GM18520 (cell line): ENCODE data around the gene HEBP2.
"Not testable (repeated sequence)": the region's sequence is repeated elsewhere in the genome, so short reads cannot be mapped to it uniquely, and the experiment has no call there.

Experiments
- ATAC-seq: cut with Tn5 transposase; IDR thresholded peaks from one replicate; pipeline ENCODE4 v1.9.1; 2021; ENCODE audit not compliant: unreplicated experiment

HEBP2 gene

DNA sequence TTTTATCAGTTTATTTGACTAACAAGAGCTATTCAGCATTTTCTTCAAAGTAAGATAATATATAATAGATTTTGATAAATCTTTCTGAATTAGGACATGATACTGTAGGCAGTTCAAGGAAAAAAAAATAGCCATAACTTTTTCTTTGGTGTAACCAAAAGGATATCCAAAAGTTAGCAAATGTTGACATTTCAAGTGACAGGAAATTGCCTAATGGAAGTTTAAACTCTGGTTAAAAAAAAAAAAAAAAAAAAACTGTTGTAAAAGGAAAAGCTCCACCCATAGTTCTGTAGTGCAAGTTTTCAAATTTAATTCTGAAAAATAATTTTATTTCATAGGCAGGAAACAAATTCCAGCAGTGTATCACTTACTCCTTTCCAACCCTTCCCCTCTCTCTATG, 18.8 kb downstream of the HEBP2 start:
- ATAC-seq: no peak

DNA sequence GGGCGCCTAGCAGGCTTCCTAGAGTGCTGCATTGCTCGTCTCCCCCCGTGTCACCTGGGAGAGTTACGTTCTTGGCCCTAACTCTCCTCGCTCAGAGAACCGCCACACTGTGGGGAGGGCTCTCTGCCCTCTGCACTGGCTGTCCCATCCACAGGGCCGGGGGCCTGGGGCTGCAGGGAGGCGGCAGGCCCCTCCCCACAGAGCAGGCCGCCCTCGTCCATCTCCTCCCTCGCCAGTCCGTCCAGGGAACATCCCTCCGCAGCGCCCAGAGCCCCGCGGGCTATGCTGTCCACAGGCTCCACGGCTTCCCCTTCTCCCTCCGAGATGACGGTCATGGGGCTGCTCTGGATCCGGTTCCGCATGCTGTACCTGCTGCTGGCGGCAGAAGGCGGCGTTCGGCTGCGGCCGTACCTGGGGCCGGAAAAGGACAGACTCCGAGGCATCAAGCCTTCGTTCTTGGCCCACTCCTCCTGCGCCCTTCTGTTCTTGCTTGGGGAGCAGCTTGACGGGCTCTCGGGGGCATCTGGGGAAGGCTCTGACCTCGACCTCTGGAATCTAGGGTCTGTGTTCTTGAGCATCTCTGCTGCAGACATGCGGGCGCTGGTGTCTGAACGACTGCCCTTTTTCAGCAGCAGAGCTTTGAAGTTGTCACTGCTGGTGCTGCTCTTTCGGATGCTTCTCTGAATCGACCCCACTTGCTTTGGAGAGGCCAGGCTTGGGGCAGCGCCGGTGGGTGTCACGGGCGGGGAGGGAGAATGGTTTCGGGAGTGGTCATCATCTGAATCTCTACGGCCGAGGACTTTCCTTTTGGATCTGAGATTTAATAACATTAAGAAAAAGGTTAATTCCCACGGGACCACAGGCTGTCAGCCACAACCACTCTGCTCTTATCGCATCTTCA, 20.2 kb downstream of the HEBP2 start:
- ATAC-seq: no peak

DNA sequence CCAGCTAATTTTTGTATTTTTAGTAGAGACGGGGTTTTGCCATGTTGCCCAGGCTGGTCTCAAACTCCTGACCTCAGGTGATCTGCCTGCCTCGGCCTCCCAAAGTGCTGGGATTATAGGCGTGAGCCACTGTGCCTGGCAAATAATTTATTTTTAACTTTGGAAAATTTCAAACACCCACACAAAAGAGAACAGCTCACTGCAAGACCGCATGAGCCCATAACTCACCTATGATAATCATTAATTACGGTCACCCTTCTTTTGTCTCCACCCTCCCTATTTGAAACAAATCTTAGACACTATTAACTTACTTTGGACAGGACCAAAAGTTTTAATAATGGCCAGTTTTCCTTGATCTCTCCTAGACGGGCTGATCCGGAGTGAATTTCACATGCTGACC, 21.2 kb downstream of the HEBP2 start:
- not testable (repeated sequence) for ATAC-seq

DNA sequence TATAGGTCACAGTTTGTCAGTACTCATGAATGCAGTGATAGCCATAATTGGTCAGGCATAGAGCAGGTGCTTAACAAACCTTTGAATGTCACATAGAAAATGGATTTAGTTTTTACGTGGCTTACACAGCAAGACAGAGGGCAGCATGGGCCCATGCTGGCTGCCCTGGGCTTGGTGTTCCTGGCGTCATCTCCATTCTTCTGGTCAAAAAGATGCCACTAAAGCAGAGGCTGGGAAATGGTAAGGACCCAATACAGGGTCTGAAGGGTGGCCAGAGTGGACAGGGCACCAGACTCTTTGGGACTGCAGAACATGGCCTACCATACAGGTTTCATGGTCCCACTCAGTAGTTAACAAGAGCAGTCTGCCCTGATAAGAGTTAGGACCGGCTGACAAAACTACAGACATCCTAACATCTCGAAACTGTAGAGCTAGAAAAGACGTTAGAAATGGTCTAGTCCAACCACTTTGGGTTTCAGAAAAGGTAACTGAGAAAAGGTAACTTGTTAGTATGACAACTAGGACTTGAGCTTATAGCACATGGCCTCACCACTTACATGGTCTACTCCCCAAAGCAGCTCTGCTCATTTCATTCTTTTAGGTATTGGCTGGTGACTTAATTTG, 22.6 kb downstream of the HEBP2 start:
- no peak for ATAC-seq

DNA sequence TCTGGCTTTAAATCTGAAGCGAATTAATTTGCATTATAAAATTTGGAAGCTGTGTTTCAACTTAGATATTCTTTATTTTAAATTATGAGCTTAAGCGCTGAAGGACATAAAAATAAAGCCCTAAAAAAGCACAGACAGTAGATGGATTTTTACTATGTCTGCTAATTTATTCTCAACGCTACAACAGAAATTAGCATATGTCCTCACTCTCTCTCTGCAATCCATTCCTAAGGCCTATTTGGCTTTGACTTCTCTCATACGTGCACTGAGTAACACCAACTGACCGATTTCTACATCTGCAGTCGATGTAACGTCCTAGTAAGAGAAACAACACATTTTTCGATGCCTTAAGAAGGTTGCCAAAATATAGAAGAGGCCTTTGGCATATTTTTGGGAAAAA, 23.7 kb downstream of the HEBP2 start:
- no peak for ATAC-seq

DNA sequence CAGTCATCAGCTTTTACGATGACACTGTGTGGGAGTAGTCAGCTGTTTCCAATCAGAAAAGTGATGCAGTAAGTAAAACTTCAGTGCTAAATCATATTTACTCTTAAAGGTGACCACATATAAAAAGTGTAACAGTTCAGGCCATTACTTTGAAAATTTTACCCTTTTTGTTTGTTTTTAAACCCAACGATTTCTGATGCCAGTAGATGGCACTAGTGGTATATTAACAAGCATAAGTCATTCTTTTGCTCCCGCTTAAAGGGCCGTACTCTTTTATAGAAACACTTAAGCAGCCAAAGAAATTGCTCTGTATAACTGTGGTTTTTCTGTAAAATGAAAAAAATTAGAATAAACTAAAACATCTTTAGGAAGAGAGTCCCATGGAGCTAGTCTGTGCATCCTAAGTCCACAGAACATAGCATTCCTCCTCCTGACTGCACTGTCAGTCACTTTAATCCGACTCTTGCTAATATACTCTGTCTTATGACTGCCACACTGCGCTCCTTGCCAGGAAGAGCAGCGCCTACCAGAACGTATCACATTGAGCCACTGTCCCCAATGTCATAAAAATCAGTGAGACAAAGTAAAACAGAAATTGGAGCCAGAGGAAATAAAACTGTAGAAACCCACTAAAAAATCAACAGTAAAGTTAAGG, 25.0 kb downstream of the HEBP2 start:
- ATAC-seq: no peak

DNA sequence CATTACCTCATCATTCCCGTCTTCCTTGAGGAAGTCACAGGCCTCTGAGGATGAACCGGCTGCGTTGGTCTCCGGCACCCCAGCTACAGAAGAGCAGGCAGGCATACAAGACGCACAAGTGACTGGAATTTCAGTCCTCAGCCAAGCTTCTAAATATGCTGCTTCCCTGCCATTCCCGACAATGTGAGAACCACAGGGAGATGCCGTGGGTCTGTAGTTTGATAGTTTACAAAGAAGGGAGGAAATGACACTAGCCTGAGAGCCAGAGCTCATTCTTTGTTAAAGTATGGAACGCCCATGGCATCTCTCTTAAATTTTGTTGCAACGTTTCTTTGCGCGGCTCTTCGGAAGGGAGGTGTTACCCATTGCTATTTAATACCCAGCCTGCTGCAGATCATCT, 25.7 kb downstream of the HEBP2 start:
- no peak for ATAC-seq

DNA sequence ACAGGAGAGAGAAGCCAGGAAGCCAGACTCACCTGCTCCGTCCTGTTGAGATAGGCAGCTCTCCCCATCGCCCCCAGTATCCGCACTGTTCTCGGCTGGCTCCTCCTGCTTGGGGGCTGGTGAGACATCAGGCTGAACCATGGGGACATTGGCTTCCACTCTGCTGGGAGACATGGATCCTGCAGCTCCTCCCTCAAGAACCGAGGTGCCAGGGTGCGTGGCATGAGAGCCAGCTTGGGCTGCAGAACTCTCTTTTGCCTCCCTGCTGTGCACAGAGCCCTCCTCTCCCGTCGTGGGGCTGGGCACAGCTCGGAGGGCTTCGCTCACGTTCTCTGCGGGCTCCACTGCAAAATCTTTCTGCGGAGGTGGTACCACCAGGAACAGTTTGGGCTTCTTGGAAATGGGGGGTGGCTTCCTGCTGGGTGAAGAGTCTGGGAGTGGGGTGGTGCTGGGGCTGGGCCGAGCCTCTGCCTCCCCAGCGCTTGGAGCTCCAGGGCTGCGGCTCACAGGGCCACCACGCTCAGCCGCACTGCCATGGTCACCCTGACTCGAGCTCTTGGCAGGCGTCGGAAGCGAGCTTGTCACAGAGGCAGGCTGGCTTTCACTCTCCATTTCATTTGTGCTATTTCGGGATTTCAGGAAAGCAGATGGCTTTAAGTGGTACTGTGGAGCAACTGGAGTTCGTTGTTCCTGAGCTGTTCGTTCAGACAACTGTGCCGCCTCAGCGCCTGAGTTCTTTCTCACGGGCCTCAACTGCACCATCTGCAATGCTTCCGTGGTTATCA, 26.5 kb downstream of the HEBP2 start:
- ATAC-seq: no peak

DNA sequence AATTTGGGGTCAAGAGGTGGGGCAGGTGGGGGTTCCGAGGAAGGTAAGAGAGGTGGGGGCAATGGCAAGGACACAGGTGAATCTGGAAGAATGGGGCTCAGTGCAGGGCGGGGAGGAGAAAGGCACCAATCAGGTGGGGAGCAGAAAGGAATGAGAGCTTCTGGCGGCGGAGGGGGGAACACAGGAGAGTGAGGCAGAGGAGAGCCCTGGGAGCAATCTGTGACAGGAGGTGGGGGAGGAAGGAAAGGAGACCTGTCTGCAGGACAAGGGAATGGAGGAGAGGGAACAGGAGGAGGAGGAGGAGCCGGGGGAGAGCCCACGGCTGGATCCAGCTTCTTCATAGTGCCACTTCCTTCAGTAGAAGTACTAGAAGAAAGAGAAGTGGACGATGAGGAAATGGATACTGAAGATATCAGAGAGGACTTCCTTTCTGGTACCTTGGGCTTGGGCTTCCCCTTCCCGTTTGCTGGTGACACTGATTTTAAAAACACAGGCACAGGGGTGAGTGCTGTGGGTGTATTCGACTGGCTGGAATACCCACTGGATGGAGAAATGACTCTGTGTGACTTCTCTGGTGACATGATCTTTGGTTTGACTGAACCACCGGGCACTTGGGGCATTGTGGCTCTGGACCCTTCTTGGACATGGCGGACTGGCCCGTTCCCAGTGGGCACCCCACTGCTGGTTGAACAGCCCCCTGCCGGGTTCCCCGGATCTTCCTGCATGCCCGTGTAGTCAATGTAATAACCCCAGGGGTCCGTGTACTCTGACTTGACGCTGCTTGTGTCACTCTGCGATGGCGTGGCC, 27.4 kb downstream of the HEBP2 start:
- no peak for ATAC-seq

DNA sequence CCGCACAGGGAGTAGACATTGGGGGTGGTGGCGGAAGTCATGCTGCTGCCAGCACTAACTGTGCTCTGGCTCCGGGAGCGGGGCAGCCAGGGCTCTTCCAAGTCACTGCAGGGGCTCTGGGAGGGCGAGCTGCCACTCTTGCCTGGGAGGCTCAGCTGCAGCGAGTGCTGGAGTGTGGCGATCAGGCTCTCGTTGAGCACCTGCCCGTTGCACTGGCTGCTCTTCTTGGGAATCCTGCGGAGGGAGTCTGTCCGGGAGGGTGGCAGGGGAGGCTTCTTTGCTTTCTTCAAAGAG, 28.0 kb downstream of the HEBP2 start:
- no peak for ATAC-seq

DNA sequence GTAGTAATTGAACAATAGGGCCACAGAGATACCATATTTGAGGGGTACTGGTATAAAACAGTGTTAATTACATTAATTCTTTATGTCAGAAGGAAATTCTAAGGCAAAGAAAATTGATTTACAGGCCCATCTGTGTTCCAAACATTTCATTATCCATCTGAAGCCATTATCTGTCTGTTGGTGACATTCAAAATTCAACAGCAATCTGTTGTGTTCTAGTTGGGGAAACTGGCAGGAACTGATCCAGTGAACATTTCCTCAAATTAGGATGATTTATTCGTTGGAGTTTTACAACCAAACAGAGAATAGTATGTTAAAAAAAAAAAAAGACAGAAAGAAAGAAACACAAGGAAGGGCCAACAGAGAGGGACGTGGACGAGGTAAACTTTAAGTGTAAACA, 30.1 kb downstream of the HEBP2 start:
- ATAC-seq: no peak

DNA sequence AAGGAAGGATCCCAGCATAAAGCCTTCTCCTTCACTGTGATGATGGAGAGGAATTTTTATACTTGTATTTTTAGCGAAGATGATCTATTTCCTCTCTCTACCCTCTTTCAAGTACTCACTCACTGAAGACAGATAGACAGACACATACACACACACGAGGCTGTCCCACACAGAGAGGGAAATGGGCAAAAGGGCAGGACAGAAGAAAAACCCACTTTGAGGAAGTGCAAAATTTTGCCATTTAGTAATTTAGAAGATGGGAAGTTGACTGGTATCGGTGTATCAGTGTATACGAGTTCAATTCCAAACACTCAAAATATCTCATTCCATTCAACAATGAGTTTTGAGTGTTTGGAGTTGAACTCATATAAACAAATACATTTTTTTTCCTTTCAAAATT, 30.9 kb downstream of the HEBP2 start:
- ATAC-seq: no peak

DNA sequence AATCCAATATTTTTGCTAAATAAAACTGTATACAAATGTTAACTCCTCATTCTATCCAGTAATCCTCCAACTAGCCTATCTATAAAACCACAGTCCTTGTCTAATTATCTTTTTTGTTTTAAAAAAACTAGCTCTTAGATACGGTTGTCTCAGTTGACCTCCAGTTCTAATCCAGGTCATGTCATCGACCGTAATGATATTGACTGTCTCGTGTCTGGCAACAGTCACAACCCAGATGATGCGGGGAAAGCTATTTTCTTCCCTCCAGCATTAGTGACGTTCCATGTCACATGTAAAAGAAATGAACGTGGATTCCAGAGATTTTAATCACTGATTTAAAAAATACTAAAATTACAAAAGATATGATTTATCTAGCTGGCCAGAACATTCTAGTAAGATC, 35.5 kb downstream of the HEBP2 start:
- no peak for ATAC-seq

DNA sequence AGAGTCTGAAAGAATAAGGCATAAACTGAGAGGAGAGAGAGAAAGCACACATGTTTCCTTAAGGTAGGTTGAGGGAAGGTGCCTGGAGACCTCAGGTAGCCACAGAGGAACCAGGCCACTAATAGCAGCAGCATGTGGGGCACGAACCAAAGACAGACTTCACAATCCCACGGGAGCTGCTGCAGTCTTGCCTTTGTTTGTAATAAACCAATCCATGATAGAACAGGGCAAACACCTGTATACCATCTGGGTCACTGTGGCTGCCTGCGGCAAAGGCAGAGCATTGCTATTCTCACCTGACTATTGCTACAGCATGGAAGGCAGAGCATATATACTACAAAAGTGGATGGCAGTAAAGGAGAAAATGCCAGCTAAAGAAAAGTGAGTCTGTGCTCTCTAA, 36.3 kb downstream of the HEBP2 start:
- no peak for ATAC-seq

DNA sequence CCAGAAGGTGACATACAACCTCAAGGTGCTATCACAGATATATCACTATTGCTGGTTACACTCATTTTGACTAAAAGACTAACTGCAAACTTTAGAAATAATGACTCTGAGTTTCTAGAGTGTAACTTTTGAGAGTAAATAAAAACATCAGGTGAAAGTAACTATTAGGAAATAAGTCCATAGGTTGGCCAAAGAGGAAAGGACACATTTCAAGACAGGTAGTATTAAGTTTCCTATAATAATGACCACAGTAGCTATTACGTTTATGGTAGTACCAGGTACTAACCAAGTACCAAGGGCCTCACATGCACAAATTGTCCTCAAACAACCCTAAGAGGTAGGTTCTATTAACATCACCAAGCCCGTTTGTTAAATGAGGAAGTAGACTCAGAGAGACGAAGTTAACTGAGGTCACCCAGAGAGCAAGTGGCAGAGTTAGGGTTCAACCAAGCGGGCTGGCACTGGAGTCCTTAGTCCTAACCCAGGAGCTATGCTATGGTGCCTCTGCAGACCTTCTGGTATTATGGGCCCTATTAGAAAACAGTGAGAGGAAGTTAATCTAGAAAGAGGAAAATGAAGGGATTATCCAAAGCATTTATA, 36.8 kb downstream of the HEBP2 start:
- no peak for ATAC-seq

DNA sequence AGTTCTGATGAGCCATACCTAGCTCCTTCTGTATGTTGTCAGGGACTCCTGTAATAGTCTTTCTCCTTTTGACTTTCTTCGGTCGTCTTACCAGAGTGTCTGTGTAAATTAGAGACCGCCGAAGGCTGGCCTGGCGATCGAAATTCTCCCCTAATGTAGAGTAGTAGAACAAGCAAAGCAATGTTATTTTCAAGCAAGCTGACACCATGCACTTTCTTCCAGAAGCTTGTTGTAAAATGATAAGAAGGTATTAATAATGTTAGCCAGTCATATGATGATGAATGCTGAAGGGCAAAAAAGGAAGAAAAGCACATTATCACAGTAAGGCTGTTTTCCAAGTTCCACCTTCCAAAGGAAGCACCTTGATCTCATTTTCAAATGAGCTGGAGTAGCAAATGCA, 37.9 kb downstream of the HEBP2 start:
- ATAC-seq: no peak

DNA sequence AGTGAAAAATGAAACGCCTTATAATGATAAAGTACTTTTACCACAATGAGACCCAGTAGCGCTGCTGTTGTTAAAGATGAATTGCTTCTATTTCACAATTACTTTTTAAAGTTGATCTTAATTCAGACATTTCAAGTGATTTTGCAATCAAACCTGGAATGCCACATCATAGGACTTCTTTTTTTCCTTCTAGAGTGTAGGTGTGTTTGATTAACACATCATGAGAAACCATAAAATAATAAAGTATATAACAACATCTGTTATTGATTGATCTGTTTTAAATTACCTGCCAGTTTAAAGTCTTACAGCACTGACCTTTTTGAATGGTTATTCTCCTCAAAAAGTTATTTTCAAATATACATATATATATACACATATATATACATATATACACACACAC, 38.6 kb downstream of the HEBP2 start:
- no peak for ATAC-seq

DNA sequence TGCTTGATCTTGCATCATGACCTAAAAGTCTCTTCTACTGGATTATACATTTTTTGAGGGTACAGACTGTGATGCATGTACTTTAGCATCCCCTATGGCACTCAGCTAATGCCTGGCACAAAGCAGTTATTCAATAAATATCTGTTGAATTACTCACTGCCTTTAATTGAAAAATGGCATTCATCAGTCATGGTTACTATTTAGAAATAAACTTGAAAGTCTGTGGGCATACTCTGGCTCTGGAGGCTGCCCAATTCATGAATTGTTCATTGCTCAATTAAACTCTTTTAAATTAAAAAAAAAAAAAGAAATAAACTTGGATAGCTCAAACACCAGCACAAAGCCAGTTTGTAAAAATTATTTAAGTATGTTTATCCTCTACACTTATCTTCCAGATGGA, 40.0 kb downstream of the HEBP2 start:
- no peak for ATAC-seq

DNA sequence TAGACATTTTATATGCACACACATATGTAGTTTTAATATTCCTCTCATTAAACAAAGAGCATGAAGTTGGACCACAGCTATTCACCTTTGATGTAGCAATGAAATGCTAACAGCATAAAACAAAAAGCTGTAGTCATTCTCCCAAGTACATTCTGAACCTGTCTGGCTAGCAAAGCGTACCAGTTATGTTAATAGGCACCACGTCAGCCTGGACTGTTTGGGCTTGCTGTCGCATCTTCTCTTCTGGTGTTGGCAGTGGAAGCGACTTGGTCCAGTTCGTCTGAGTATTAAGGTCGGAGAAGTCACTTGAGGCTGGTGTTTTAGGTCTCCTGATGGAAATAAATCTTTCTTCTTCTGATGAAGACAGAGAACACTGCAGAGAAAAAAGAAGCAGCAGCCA, 42.8 kb downstream of the HEBP2 start:
- no peak for ATAC-seq

DNA sequence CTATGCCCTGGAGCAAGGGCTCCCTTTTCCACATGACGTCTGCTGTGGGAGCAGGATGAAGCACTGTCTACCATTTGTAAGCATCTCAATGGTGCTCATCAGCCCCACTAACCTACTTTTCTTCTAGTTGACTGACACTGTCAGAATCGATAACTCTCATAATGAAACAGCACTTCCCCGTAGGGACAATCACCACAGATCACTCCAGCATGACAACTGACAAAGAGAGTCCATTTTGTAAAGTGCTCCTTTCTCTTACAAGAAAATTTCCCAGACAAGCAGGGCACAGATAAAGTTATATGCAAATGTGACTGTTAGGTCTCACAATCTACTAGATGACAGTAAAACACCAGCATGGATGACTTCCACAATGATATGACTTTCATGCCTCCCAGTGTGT, 46.4 kb downstream of the HEBP2 start:
- peak; percentile 57 for ATAC-seq
